Neural cell (in vitro differentiated cells): ENCODE data around the gene GALNT14. TPM values are rescaled to one million over a fixed set of nuclear protein-coding genes. Genes with fewer than 3 reads are reported as not detected.

Experiments
- H2AFZ ChIP-seq: fragments of 200-600, 300-800 bp; sonication (generic), shearing (Covaris generic); 2 replicates; pipeline ENCODE4 v1.6.0; 2014; ENCODE audit warnings: low read depth, mild to moderate bottlenecking, antibody characterized with exemption, low read length, moderate library complexity
- H3F3A ChIP-seq: fragments of 200-600 bp; shearing (Covaris generic); 2 replicates; pipeline ENCODE4 v1.6.1; 2016; ENCODE audit warnings: mild to moderate bottlenecking, moderate library complexity, mixed read lengths, antibody characterized with exemption, low read length; ENCODE audit not compliant: insufficient read depth, poor library complexity, severe bottlenecking
- H3K27ac ChIP-seq: fragments of 200-600, 300-800 bp; sonication (generic), shearing (Covaris generic); 2 replicates; pipeline ENCODE4 v1.5.1; 2014; ENCODE audit warnings: mild to moderate bottlenecking, low read length, moderate library complexity
- H3K27me3 ChIP-seq: fragments of 300-800, 200-600 bp; sonication (generic), shearing (Covaris generic); 2 replicates; pipeline ENCODE4 v1.6.0; 2014; ENCODE audit warnings: mild to moderate bottlenecking, low read depth, low read length, moderate library complexity; ENCODE audit not compliant: insufficient read depth
- H3K36me3 ChIP-seq: fragments of 300-800, 200-600 bp; sonication (generic), shearing (Covaris generic); 2 replicates; pipeline ENCODE4 v1.5.1; 2014; ENCODE audit warnings: mild to moderate bottlenecking, antibody characterized with exemption, low read length, moderate library complexity; ENCODE audit not compliant: insufficient read depth
- H3K4me2 ChIP-seq: fragments of 300-800, 200-600 bp; sonication (generic), shearing (Covaris generic); 2 replicates; pipeline ENCODE4 v1.6.0; 2014; ENCODE audit warnings: mild to moderate bottlenecking, low read length
- H3K4me3 ChIP-seq: fragments of 300-800, 200-600 bp; sonication (generic), shearing (Covaris generic); 2 replicates; pipeline ENCODE4 v1.5.1; 2014; ENCODE audit warnings: mild to moderate bottlenecking, low read length, moderate library complexity
- H3K79me2 ChIP-seq: fragments of 200-600 bp; shearing (Covaris generic); replicated peaks from 2 replicates; pipeline ENCODE4 v1.6.0; 2014; ENCODE audit warnings: mild to moderate bottlenecking, low read length, moderate library complexity; ENCODE audit not compliant: insufficient read depth
- H3K9ac ChIP-seq: fragments of 300-800, 200-600 bp; sonication (generic), shearing (Covaris generic); 2 replicates; pipeline ENCODE4 v1.6.1; 2016; ENCODE audit warnings: mild to moderate bottlenecking, low read length, mixed read lengths
- H3K9me2 ChIP-seq: fragments of 200-600 bp; shearing (Covaris generic); 2 replicates; pipeline ENCODE4 v1.6.1; 2016; ENCODE audit warnings: mild to moderate bottlenecking, low read length, mixed read lengths; ENCODE audit not compliant: insufficient read depth
- H3K9me3 ChIP-seq: fragments of 200-600, 300-800 bp; sonication (generic), shearing (Covaris generic); 2 replicates; pipeline ENCODE4 v1.6.1; 2016; ENCODE audit warnings: mild to moderate bottlenecking, mixed run types, low read length, moderate library complexity, mixed read lengths
- H4K20me1 ChIP-seq: fragments of 200-600 bp; shearing (Covaris generic); 2 replicates; pipeline ENCODE4 v1.6.1; 2016; ENCODE audit warnings: mild to moderate bottlenecking, mixed run types; ENCODE audit not compliant: insufficient read depth
- EP300 ChIP-seq: fragments of 450-650 bp; conservative IDR thresholded peaks from 2 replicates; pipeline ENCODE4 v1.6.1; 2014; ENCODE audit warnings: antibody characterized with exemption, mild to moderate bottlenecking, moderate library complexity; ENCODE audit not compliant: poor library complexity, severe bottlenecking
- EZH2 ChIP-seq: fragments of 200-600, 300-800 bp; shearing (Covaris generic), sonication (generic); IDR thresholded peaks from 2 replicates; pipeline ENCODE4 v1.6.1; 2014; ENCODE audit warnings: antibody characterized with exemption, low read length, borderline replicate concordance, mild to moderate bottlenecking; ENCODE audit not compliant: insufficient read depth, poor library complexity, severe bottlenecking
- MXI1 ChIP-seq: fragments of 450-650 bp; conservative IDR thresholded peaks from 2 replicates; pipeline ENCODE4 v1.6.1; 2014; ENCODE audit warnings: antibody characterized with exemption, mild to moderate bottlenecking; ENCODE audit not compliant: poor library complexity, severe bottlenecking
- POLR2AphosphoS5 ChIP-seq: IDR thresholded peaks from 2 replicates; pipeline ENCODE4 v1.6.1; 2012
- RAD21 ChIP-seq: fragments of 450-650 bp; conservative IDR thresholded peaks from 2 replicates; pipeline ENCODE4 v1.6.1; 2014; ENCODE audit warnings: antibody characterized with exemption, mild to moderate bottlenecking, moderate library complexity
- SMC3 ChIP-seq: fragments of 450-650 bp; conservative IDR thresholded peaks from 2 replicates; pipeline ENCODE4 v1.6.1; 2014; ENCODE audit warnings: antibody characterized with exemption, mild to moderate bottlenecking, moderate library complexity; ENCODE audit not compliant: poor library complexity
- TAF1 ChIP-seq: IDR thresholded peaks from 2 replicates; pipeline ENCODE4 v1.6.1; 2012; ENCODE audit warnings: low read depth
- polyA plus RNA-seq: library from polyadenylated mRNA; depleted of rRNA; stranded (reverse); fragments of >200 nt; gene quantifications from 2 replicates; pipeline ENCODE4 v1.2.3, GENCODE V29; 2014
- TF ChIP-seq, protein P1 (sequence below): fragments of 450-650 bp; IDR thresholded peaks from 2 replicates; pipeline ENCODE4 v1.5.1; 2014; ENCODE audit warnings: antibody characterized with exemption, mild to moderate bottlenecking, moderate library complexity; ENCODE audit not compliant: poor library complexity, severe bottlenecking
- TF ChIP-seq, protein P2 (sequence below): IDR thresholded peaks from 2 replicates; pipeline ENCODE4 v1.6.1; 2012; ENCODE audit warnings: borderline replicate concordance

The GALNT14 gene
- polyA plus RNA-seq, 1 donor from 2014 or later, result 15.9 TPM

DNA sequence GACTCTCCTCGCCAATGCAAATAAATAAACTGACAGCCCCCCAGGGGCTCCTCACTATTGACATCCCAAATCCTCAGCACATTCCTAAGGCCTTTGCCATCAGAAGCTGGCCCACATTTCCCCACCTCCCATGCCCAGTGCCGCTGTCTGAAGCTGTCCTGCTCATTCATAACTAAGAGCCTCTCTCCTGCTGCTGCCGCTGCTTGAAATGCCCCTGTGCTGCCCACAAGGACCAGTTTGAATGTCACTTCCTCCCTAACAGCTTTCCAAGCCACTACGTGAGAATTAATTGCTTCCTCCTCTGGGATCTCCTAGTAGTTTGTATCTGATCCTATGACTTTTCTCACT is 179.3 kb downstream of the GALNT14 start:
- Histone ChIP-seq H4K20me1 (no peaks in the 10 kb centered on the region), H3F3A (no peaks in the 10 kb centered on the region), H3K9me3 (no peaks in the 10 kb centered on the region), H3K27ac (no peak overlapping the region), H3K4me2 (no peak overlapping the region), H3K4me3 (no peak overlapping the region), H3K9ac (no peak overlapping the region), H3K9me2 (no peaks in the 10 kb centered on the region), H3K27me3 (no peaks in the 10 kb centered on the region), H3K79me2 (no peaks in the 10 kb centered on the region), H2AFZ (no peak overlapping the region), H3K36me3 (no peaks in the 10 kb centered on the region)
- TF ChIP-seq, protein P1, sequence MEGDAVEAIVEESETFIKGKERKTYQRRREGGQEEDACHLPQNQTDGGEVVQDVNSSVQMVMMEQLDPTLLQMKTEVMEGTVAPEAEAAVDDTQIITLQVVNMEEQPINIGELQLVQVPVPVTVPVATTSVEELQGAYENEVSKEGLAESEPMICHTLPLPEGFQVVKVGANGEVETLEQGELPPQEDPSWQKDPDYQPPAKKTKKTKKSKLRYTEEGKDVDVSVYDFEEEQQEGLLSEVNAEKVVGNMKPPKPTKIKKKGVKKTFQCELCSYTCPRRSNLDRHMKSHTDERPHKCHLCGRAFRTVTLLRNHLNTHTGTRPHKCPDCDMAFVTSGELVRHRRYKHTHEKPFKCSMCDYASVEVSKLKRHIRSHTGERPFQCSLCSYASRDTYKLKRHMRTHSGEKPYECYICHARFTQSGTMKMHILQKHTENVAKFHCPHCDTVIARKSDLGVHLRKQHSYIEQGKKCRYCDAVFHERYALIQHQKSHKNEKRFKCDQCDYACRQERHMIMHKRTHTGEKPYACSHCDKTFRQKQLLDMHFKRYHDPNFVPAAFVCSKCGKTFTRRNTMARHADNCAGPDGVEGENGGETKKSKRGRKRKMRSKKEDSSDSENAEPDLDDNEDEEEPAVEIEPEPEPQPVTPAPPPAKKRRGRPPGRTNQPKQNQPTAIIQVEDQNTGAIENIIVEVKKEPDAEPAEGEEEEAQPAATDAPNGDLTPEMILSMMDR, result no peak
- no peak for TF ChIP-seq EZH2
- no peak for TF ChIP-seq POLR2AphosphoS5
- TF ChIP-seq, protein P2, sequence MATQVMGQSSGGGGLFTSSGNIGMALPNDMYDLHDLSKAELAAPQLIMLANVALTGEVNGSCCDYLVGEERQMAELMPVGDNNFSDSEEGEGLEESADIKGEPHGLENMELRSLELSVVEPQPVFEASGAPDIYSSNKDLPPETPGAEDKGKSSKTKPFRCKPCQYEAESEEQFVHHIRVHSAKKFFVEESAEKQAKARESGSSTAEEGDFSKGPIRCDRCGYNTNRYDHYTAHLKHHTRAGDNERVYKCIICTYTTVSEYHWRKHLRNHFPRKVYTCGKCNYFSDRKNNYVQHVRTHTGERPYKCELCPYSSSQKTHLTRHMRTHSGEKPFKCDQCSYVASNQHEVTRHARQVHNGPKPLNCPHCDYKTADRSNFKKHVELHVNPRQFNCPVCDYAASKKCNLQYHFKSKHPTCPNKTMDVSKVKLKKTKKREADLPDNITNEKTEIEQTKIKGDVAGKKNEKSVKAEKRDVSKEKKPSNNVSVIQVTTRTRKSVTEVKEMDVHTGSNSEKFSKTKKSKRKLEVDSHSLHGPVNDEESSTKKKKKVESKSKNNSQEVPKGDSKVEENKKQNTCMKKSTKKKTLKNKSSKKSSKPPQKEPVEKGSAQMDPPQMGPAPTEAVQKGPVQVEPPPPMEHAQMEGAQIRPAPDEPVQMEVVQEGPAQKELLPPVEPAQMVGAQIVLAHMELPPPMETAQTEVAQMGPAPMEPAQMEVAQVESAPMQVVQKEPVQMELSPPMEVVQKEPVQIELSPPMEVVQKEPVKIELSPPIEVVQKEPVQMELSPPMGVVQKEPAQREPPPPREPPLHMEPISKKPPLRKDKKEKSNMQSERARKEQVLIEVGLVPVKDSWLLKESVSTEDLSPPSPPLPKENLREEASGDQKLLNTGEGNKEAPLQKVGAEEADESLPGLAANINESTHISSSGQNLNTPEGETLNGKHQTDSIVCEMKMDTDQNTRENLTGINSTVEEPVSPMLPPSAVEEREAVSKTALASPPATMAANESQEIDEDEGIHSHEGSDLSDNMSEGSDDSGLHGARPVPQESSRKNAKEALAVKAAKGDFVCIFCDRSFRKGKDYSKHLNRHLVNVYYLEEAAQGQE, result no peak
- no peak for TF ChIP-seq SMC3
- TF ChIP-seq EP300, result no peak
- TF ChIP-seq RAD21, result no peak
- no peak for TF ChIP-seq MXI1

DNA sequence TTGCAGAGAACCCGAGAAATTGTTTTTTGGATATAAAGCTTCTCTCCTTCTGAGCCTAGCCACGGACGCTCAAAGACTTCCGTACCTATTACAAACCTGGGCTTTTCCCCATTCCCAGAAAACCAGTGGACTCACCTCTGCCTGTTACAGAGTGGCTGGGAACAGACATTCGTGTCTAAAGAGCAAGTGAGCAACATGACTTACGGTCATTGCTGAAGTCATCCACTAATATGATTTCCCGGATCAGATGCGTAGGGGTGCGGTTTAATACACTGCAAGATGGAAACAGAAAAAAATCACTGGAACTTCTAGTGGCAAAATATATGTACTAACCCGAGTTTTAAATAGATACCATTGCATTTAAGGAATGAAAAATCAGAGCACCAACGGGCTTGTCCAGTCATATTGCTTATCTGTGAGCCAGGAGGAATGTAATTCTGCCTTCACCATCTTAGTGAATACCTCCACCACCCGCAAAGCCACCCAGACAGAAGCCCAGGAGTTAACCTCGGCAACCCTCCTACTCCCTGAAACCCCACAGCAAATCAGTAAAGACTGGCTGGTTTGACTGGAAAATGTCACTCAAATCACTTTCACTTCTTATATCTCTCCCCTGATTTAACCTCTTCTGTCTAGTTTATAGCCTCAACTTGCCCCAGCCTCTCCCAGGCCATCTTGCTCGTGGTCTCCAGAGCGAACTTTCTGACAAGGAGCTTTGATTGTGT is 179.9 kb downstream of the GALNT14 start:
- Histone ChIP-seq H2AFZ (no peak overlapping the region), H3K9me3 (no peaks in the 10 kb centered on the region), H3F3A (no peaks in the 10 kb centered on the region), H4K20me1 (no peaks in the 10 kb centered on the region), H3K4me3 (no peak overlapping the region), H3K36me3 (no peaks in the 10 kb centered on the region), H3K27ac (no peak overlapping the region), H3K27me3 (no peaks in the 10 kb centered on the region), H3K9ac (no peak overlapping the region), H3K9me2 (no peaks in the 10 kb centered on the region), H3K79me2 (no peaks in the 10 kb centered on the region), H3K4me2 (no peak overlapping the region)
- TF ChIP-seq EP300, result no peak
- TF ChIP-seq MXI1, result no peak
- TF ChIP-seq RAD21, result no peak
- TF ChIP-seq SMC3, result no peak
- TF ChIP-seq TAF1, result no peak
- TF ChIP-seq EZH2, result no peak
- no peak for TF ChIP-seq POLR2AphosphoS5
